IMR-90 (cell line): ENCODE data around the gene FZD7.

Source experiments
- BHLHE40 ChIP-seq: fragments of 150-350 bp; IDR thresholded peaks from 2 replicates; pipeline ENCODE4 v1.6.1; 2016; ENCODE audit warnings: mild to moderate bottlenecking, low read depth, low read length
- CEBPB ChIP-seq: IDR thresholded peaks from 2 replicates; pipeline ENCODE4 v1.6.1; 2012; ENCODE audit warnings: low read depth, low read length, improper control_type of control experiment
- CHD1 ChIP-seq: IDR thresholded peaks from 2 replicates; pipeline ENCODE4 v1.6.1; 2012; ENCODE audit warnings: low read depth, low read length, improper control_type of control experiment
- FOS ChIP-seq: fragments of 150-350 bp; IDR thresholded peaks from 2 replicates; pipeline ENCODE4 v1.6.1; 2016; ENCODE audit warnings: low read depth, low read length
- MAZ ChIP-seq: IDR thresholded peaks from 2 replicates; pipeline ENCODE4 v1.6.1; 2012; ENCODE audit warnings: low read depth, mild to moderate bottlenecking, low read length, improper control_type of control experiment, moderate library complexity, borderline replicate concordance
- NFE2L2 ChIP-seq: fragments of 150-350 bp; IDR thresholded peaks from 2 replicates; pipeline ENCODE4 v1.6.1; 2016; ENCODE audit warnings: low read depth, mild to moderate bottlenecking, low read length
- POLR2A ChIP-seq: IDR thresholded peaks from 2 replicates; pipeline ENCODE4 v1.6.1; 2012; ENCODE audit warnings: mild to moderate bottlenecking, low read depth, low read length
- RAD21 ChIP-seq: IDR thresholded peaks from 2 replicates; pipeline ENCODE4 v1.6.1; 2012; ENCODE audit warnings: low read length, improper control_type of control experiment
- RCOR1 ChIP-seq: IDR thresholded peaks from 2 replicates; pipeline ENCODE4 v1.6.1; 2012; ENCODE audit warnings: mild to moderate bottlenecking, low read length, improper control_type of control experiment; ENCODE audit not compliant: insufficient replicate concordance
- SMC3 ChIP-seq: fragments of 150-350 bp; IDR thresholded peaks from 2 replicates; pipeline ENCODE4 v1.6.1; 2016; ENCODE audit warnings: low read depth, mild to moderate bottlenecking, antibody characterized with exemption, low read length, moderate library complexity
- TF ChIP-seq, protein P1 (sequence below): conservative IDR thresholded peaks from 2 replicates; pipeline ENCODE4 v1.5.1; 2012; ENCODE audit warnings: mild to moderate bottlenecking, low read depth, low read length, improper control_type of control experiment
- TF ChIP-seq, protein P2 (sequence below): fragments of 150-350 bp; IDR thresholded peaks from 2 replicates; pipeline ENCODE4 v1.6.1; 2017; ENCODE audit warnings: mild to moderate bottlenecking, antibody characterized with exemption, low read length, low read depth
- TF ChIP-seq, protein P3 (sequence below): fragments of 150-350 bp; IDR thresholded peaks from 2 replicates; pipeline ENCODE4 v1.6.1; 2016; ENCODE audit warnings: low read depth, mild to moderate bottlenecking, low read length, moderate library complexity, borderline replicate concordance

DNA sequence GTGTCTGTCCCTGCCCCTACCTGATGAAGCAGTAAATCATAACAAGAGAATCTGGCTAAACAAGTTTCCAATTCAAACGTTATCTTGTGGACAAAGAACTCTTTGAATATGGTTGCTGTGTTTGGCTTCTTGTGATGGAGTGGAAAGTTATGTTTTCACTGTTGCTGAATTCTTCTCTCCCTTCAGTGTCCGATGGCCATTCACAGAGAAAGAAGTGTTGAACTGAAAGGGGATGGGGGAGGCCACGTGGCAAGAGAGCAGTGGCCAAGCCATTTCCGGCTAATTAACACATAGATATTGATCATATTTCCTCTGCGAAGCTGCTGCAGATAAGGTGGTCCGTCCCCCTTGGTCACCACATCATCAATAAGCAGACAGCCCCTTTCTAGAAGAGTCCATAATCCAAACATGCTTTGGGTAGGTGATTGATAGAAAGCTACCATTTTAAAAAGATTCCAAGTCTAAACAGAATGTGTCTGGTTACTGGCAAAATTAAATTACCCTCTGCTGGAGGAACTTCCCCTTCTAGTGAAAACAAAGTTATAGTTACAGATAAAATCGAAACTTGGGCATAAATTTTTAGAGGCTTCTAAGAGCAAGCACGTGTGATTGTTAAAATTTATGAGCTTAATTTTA, 36.9 kb upstream of the FZD7 start:
- TF ChIP-seq, protein P1, sequence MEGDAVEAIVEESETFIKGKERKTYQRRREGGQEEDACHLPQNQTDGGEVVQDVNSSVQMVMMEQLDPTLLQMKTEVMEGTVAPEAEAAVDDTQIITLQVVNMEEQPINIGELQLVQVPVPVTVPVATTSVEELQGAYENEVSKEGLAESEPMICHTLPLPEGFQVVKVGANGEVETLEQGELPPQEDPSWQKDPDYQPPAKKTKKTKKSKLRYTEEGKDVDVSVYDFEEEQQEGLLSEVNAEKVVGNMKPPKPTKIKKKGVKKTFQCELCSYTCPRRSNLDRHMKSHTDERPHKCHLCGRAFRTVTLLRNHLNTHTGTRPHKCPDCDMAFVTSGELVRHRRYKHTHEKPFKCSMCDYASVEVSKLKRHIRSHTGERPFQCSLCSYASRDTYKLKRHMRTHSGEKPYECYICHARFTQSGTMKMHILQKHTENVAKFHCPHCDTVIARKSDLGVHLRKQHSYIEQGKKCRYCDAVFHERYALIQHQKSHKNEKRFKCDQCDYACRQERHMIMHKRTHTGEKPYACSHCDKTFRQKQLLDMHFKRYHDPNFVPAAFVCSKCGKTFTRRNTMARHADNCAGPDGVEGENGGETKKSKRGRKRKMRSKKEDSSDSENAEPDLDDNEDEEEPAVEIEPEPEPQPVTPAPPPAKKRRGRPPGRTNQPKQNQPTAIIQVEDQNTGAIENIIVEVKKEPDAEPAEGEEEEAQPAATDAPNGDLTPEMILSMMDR = no peak
- TF ChIP-seq, protein P2, sequence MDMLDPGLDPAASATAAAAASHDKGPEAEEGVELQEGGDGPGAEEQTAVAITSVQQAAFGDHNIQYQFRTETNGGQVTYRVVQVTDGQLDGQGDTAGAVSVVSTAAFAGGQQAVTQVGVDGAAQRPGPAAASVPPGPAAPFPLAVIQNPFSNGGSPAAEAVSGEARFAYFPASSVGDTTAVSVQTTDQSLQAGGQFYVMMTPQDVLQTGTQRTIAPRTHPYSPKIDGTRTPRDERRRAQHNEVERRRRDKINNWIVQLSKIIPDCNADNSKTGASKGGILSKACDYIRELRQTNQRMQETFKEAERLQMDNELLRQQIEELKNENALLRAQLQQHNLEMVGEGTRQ = no peak
- no peak for TF ChIP-seq RCOR1
- no peak for TF ChIP-seq POLR2A
- TF ChIP-seq RAD21 = no peak
- TF ChIP-seq BHLHE40 = no peak
- no peak for TF ChIP-seq CHD1
- TF ChIP-seq, protein P3, sequence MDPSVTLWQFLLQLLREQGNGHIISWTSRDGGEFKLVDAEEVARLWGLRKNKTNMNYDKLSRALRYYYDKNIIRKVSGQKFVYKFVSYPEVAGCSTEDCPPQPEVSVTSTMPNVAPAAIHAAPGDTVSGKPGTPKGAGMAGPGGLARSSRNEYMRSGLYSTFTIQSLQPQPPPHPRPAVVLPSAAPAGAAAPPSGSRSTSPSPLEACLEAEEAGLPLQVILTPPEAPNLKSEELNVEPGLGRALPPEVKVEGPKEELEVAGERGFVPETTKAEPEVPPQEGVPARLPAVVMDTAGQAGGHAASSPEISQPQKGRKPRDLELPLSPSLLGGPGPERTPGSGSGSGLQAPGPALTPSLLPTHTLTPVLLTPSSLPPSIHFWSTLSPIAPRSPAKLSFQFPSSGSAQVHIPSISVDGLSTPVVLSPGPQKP = no peak
- TF ChIP-seq FOS = no peak
- no peak for TF ChIP-seq CEBPB
- TF ChIP-seq NFE2L2 = no peak
- no peak for TF ChIP-seq SMC3
- TF ChIP-seq MAZ = no peak
